DMS 273 (cell line): ENCODE measurements around the gene MEP1A.
A peak's percentile ranks its signal among the peaks of the same experiment; 100 is the strongest.
"Not testable (repeated sequence)": the region's sequence is repeated elsewhere in the genome, so short reads cannot be mapped to it uniquely, and the experiment has no call there.

ENCODE experiments used
- DNase-seq: peaks from one replicate; lab custom pipeline; 2025; ENCODE audit not compliant: unreplicated experiment; lab: John Stamatoyannopoulos, UW

The MEP1A gene

GRCh38 chr6:46774736-46775135 is 18.5 kb upstream of the MEP1A start:
- not testable (repeated sequence) for DNase-seq

DNA sequence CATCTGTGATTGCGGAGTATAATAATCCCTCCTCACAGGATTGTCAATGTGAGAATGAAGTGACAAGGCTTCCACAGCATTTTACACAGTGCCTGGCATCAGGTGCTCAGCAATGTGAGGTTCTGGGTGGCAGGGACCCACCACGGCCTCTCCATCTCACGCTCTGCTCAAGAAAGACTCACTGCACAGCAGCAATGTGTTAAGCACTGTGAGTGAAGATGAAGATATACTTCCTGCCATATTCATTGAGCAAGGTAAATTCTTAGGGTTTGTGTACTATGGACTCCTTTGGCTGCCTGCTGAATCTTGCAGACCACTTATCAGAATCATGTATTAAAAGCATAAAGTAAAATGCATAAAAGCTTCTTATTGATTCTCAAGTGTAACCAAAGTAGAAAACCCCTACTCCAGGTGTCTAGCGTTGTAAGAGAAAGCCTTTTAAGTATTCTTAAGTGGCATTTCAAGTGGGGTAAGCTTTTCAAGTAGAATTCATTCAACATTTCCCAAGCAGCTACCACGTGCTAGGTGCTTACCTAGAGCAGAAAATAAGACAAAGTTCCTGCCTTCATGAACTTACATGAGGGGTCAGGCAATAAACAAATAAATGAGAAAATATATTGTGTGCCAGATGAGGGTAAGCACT is 17.0 kb upstream of the MEP1A start:
- DNase-seq = no peak

DNA sequence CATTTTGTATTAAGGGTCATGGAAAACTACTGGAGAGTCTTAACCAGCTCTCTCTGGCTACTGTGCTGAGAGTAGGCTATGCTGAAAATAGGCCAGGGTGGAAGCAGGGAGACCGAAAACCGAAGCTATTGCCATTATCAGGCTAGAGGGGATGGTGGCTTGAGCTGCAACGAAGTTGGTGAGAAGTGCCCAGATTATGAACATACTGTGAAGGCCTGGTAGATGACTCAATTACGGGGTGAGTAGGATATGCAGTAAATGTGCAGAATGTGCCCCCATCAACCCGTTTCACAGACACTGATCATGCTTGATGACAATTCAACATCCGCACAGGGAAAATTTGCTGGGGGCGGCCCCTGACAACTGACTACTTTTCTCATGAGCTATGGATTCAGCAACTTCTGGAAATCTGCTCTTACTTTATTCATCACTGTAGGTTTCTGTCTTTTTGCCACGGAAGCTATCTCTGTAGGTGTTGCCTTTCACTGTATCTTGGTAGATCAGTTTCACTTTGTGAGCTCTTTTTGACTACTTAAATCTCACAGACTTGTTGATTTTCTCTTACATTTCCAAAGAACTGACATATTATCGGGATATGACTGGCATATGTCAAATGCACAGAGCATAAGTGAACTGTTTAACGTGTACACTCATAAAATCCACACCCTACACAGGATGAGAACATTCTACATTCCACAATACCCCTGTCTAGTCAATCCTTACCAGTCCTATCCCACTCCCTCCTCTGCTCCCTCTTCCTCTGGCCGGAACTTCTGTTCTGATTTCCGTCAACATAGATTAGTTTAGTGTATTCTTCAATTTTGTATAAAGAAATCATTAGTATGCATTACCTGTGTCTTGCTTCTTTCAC is 15.5 kb upstream of the MEP1A start:
- no peak for DNase-seq

DNA sequence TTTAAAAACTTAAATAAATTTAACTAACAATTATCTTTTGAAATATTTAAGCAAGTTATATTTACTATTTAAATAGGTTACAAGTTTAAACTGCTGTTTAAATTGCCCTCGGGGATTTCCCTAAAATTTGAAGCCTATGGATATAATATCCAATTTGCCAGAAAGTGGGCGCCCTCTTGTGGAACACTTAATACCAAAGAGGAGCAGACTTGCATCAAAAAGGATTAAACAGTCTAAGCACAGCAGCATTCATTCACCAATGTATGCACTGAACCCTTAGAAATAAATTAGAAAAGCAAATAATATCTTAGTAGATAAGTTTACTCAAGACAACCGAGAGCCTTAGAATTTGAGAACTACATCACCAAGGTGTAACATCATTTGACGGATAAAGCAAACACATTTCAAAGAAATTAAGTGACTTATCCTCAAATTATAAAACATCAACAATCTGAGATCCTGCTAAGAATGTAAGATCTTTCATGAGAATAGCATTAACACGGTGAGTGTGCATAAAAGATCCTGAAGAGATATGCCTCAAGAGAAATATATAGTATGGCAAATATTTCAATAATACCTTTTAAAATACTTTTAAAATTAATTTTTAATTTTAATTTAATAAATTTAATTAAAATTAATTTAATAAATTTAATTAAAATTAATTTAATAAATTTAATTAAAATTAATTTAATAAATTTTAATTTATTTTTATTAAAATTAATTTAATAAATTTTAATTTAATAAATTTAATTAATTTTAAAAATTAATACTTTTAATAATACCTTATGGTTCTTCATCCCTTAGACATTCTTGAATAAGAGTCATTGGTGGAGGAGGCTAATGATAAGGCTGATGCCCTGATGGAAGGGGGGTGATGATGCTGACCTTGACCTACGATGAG is 11.5 kb upstream of the MEP1A start:
- peak; percentile 83 for DNase-seq

GRCh38 chr6:46784535-46784934 is 8.7 kb upstream of the MEP1A start:
- DNase-seq = no peak

- DNase-seq = no peak
Observed at GRCh38 chr6:46787871-46788540, 5.2 kb upstream of the MEP1A start.

- DNase-seq = no peak
Observed at GRCh38 chr6:46788791-46789190, 4.4 kb upstream of the MEP1A start.

GRCh38 chr6:46789434-46790354 is 3.5 kb upstream of the MEP1A start:
- DNase-seq = no peak

- no peak for DNase-seq
Observed at GRCh38 chr6:46790355-46790874, 2.8 kb upstream of the MEP1A start.

DNA sequence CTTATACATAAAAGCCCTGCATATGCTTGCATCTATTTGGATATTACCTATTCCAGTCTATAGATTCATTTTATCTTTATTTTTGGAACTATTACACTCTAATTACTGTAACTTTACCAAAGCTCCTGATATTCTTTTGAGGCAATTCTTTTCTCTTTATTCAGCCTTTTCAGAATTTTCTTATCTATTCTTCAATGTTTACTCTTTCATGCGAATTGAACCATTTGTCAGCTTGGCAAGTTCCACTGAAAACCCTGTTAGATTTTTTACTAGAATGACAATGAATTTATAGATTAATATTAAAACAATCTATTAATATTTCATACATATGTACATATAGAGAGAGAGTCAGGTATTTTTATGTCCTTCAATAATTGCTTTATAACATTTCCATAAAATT is 554 bp upstream of the MEP1A start:
- DNase-seq = no peak

GRCh38 chr6:46794068-46794467 is 879 bp downstream of the MEP1A start:
- DNase-seq = no peak

DNA sequence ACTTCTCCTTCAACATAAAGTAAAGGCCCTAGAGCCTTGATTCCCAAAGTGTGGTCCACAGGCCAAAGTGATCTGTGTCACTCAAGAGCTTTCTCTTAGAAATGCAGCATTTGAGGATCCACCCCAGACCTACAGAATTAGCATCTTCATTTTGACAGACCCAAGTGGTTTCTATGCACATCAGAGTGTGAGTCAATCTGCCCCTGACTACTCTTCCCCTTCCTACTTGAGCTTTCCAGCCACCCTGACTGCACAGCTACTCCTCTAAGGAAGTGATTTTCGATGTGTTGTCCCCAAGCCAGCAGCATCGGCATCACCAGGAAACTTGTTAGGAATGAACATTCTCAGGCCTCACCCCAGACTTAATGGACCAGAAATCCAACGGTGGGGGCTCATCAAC is 2.6 kb downstream of the MEP1A start:
- DNase-seq = no peak

DNA sequence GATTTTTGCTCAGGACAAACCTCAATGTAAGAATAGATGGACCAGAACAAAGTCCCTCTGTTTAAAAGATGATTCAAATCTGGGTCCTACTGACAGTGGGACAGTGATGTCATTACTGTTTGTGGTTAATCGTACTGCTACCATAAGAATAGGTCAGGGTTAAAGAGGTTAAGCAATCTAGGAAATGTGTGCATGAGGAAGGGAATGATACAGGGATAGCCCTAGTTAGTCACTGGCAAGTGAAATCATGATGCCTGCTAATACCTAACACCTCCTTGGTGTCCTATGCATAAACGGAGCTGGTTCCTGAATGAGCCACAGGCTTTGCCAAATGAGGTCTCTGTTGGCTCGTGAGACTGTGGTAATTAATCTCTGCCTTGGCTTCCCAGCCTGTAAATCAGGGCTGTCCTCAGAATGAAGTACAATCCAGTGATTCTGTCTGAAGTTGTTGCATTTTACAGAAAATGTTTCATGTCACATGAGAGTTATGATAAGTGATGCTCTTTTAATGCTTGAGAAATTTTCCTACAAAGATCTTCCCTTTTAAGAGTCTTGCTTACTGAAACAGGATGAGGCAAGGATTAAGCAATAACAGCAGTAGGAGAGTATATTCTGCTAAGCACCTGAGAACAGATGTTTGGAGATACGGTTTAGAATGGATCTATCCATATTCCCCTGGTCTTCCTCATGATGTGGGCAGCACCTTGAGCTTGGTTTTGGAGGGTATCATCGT is 3.8 kb downstream of the MEP1A start:
- no peak for DNase-seq

- DNase-seq = no peak
Observed at GRCh38 chr6:46799657-46800056, 6.5 kb downstream of the MEP1A start.

- no peak for DNase-seq
Observed at GRCh38 chr6:46808806-46809205, 15.6 kb downstream of the MEP1A start.

GRCh38 chr6:46815130-46815529 is 21.9 kb downstream of the MEP1A start:
- no peak for DNase-seq

- no peak for DNase-seq
Observed at GRCh38 chr6:46816626-46817025, 23.4 kb downstream of the MEP1A start.

DNA sequence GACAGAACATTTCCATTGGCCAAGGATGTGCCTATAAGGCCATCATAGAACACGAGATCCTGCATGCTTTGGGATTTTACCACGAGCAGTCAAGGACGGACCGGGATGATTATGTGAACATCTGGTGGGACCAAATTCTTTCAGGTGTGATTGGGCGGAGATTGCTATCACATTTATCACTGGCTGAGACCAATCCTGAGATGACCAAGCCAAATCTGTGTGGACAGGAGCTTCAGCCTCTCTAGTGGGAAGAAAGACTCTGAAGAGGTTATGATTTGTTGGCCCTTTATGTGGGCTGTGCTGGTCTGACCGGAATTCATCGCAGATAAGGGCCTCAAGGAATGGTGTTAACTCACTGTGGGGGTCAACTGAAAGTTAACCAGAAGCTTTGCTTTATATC is 26.4 kb downstream of the MEP1A start:
- no peak for DNase-seq

DNA sequence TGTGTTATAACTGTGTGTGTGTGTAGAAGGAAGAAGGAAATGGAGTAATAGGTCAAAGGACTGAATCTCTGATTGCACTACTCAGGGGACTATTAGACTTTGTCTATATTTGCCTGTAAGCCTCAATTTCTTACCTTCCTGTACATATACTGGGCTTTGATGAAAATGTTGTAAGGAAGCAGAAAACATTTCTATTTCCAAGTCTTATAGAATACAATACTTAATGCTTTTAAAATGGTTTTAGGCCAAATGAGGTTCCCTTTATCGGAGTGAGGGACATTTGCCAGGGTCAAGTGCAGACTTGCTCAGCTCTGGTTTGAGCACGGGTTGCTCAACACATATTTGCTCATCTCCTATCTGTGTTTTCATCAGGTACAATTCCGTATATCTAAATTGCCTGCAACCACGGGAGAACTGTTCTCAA is 28.3 kb downstream of the MEP1A start:
- DNase-seq = no peak
